Activated naive CD4-positive, alpha-beta T cell (primary cell): Measurements from ENCODE around the gene ATP6V0B.
A peak's percentile ranks its signal among the peaks of the same experiment; 100 is the strongest.

Experiments
- DNase-seq, 4 experiments: peaks; one replicate each; lab custom pipeline; 2025; lab: John Stamatoyannopoulos, UW

The ATP6V0B gene

GRCh38 chr1:43969746-43970466 lies 4.9 kb upstream of the ATP6V0B start, which contains the start of gene DPH2:
DPH2 (plus strand) TSS chr1:43970010; CDS start chr1:43970176, 166 bp downstream.
- DNase-seq, result peak; percentile 77 to 91 (median 86)

GRCh38 chr1:43970502-43970901 lies 4.3 kb upstream of the ATP6V0B start:
- DNase-seq, result no peak

GRCh38 chr1:43970911-43971310 lies 3.8 kb upstream of the ATP6V0B start:
- no peak for DNase-seq

- DNase-seq, result no peak
Observed at GRCh38 chr1:43971336-43971980, 3.3 kb upstream of the ATP6V0B start.

- no peak for DNase-seq
Observed at GRCh38 chr1:43973981-43974442, 748 bp upstream of the ATP6V0B start.

GRCh38 chr1:43975249-43975961 lies 645 bp downstream of the ATP6V0B start:
- DNase-seq, result peak in 1 of 4 experiments; percentile 26

- DNase-seq, result no peak
Observed at GRCh38 chr1:43976045-43976444, 1.3 kb downstream of the ATP6V0B start.

GRCh38 chr1:43976890-43977289 lies 2.1 kb downstream of the ATP6V0B start:
- no peak for DNase-seq

GRCh38 chr1:43977376-43978263 lies 2.9 kb downstream of the ATP6V0B start:
- no peak for DNase-seq

GRCh38 chr1:43978264-43978550 lies 3.4 kb downstream of the ATP6V0B start:
- no peak for DNase-seq

- DNase-seq, result peak in 1 of 4 experiments; percentile 20
Observed at GRCh38 chr1:43978551-43979260, 3.9 kb downstream of the ATP6V0B start, which contains the start of gene B4GALT2. B4GALT2 (plus strand) TSS chr1:43979210; CDS start chr1:43981161, 1,951 bp downstream.

GRCh38 chr1:43979261-43979527 lies 4.4 kb downstream of the ATP6V0B start:
- no peak for DNase-seq

- no peak for DNase-seq
Observed at GRCh38 chr1:43979528-43980254, 4.9 kb downstream of the ATP6V0B start.

GRCh38 chr1:43980255-43981134 lies 5.7 kb downstream of the ATP6V0B start:
- no peak for DNase-seq

- DNase-seq, result no peak
Observed at GRCh38 chr1:43981135-43981491, 6.4 kb downstream of the ATP6V0B start.

- DNase-seq, result no peak
Observed at GRCh38 chr1:43981636-43982035, 6.9 kb downstream of the ATP6V0B start.

- no peak for DNase-seq
Observed at GRCh38 chr1:43982241-43982640, 7.5 kb downstream of the ATP6V0B start.

GRCh38 chr1:43982808-43983207 lies 8.0 kb downstream of the ATP6V0B start:
- DNase-seq, result no peak

- no peak for DNase-seq
Observed at GRCh38 chr1:43983253-43983899, 8.6 kb downstream of the ATP6V0B start.
